GM23338 (cell line): ENCODE measurements around the gene DISP3.

Experiments used
- CREB1 ChIP-seq: fragments of 250-450 bp; sonication (Bioruptor Pico); IDR thresholded peaks from 2 replicates; pipeline ENCODE4 v1.5.0; 2020; ENCODE audit warnings: low read depth, mild to moderate bottlenecking, moderate library complexity
- EZH2 ChIP-seq: fragments of 200-600 bp; sonication (generic); IDR thresholded peaks from one replicate; pipeline ENCODE4 v1.8.0; 2017; ENCODE audit warnings: antibody characterized with exemption, mild to moderate bottlenecking, low read depth; ENCODE audit not compliant: unreplicated experiment
- EZH2phosphoT487 ChIP-seq: fragments of 200-600 bp; sonication (generic); IDR thresholded peaks from one replicate; pipeline ENCODE4 v1.8.1; 2018; ENCODE audit warnings: antibody characterized with exemption; ENCODE audit not compliant: unreplicated experiment
- JUNB ChIP-seq: IDR thresholded peaks from one replicate; pipeline ENCODE4 v1.6.1; 2016; ENCODE audit warnings: antibody characterized with exemption; ENCODE audit not compliant: unreplicated experiment
- NANOG ChIP-seq: IDR thresholded peaks from 2 replicates; pipeline ENCODE4 v1.6.1; 2016; ENCODE audit warnings: antibody characterized with exemption, borderline replicate concordance
- POLR2AphosphoS5 ChIP-seq: IDR thresholded peaks from 2 replicates; pipeline ENCODE4 v1.6.1; 2016; ENCODE audit warnings: antibody characterized with exemption, low read depth
- STAT1 ChIP-seq: IDR thresholded peaks from one replicate; pipeline ENCODE4 v1.6.1; 2016; ENCODE audit warnings: antibody characterized with exemption; ENCODE audit not compliant: unreplicated experiment
- ZNF114 ChIP-seq: fragments of 250-450 bp; sonication (Bioruptor Pico); IDR thresholded peaks from 2 replicates; pipeline ENCODE4 v1.5.0; 2020; ENCODE audit warnings: mild to moderate bottlenecking, moderate library complexity
- ZNF331 ChIP-seq: fragments of 250-450 bp; sonication (Bioruptor Pico); IDR thresholded peaks from 2 replicates; pipeline ENCODE4 v1.5.0; 2020; ENCODE audit warnings: low read depth, mild to moderate bottlenecking, moderate library complexity
- TF ChIP-seq, protein P1 (sequence below), 2 experiments: fragments of 200-600 bp in 1 of 2; sonication (generic) in 1 of 2; conservative IDR thresholded peaks; 2 replicates each; pipeline versions ENCODE4 v1.5.1 to v1.6.1; 2016 to 2017; ENCODE audit warnings: antibody characterized with exemption in 2 of 2, low read depth in 2 of 2, mild to moderate bottlenecking in 2 of 2, moderate library complexity in 1 of 2
- TF ChIP-seq, protein P2 (sequence below): IDR thresholded peaks from one replicate; pipeline ENCODE4 v1.6.1; 2018; ENCODE audit warnings: antibody characterized with exemption; ENCODE audit not compliant: unreplicated experiment
- TF ChIP-seq, protein P3 (sequence below): IDR thresholded peaks from 2 replicates; pipeline ENCODE4 v1.6.1; 2016; ENCODE audit warnings: antibody characterized with exemption
- TF ChIP-seq, protein P4 (sequence below): fragments of 250-450 bp; sonication (Bioruptor Pico); IDR thresholded peaks from 2 replicates; pipeline ENCODE4 v1.5.0; 2020; ENCODE audit warnings: mild to moderate bottlenecking, moderate library complexity

DNA sequence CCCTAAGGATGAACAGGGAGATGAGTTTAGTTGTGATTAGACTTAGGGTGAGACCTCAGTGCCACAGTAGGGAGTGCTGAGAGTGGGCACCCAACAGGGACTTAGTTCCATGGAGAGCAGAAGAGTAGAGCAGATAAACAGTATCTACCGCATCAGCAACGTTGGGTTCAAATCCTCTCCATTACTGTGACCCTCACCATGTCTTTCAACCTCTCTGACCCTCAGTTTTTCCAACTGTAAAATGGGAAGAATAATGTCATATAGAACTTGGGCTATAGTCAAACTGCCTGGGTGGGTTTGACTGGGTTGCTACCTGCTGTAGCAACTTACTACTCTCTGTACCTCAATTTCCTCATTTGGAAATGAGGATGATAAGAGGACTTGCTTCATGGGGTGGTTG lies 6.7 kb upstream of the DISP3 start:
- TF ChIP-seq, protein P1, sequence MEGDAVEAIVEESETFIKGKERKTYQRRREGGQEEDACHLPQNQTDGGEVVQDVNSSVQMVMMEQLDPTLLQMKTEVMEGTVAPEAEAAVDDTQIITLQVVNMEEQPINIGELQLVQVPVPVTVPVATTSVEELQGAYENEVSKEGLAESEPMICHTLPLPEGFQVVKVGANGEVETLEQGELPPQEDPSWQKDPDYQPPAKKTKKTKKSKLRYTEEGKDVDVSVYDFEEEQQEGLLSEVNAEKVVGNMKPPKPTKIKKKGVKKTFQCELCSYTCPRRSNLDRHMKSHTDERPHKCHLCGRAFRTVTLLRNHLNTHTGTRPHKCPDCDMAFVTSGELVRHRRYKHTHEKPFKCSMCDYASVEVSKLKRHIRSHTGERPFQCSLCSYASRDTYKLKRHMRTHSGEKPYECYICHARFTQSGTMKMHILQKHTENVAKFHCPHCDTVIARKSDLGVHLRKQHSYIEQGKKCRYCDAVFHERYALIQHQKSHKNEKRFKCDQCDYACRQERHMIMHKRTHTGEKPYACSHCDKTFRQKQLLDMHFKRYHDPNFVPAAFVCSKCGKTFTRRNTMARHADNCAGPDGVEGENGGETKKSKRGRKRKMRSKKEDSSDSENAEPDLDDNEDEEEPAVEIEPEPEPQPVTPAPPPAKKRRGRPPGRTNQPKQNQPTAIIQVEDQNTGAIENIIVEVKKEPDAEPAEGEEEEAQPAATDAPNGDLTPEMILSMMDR (conservative IDR thresholded peaks at IDR 0.05; ENCODE audit: low read depth in 2 of 2), result no peak
- TF ChIP-seq POLR2AphosphoS5 (no peak), EZH2phosphoT487 (no peak), EZH2 (no peak), ZNF331 (CRISPR knock-in tag) (no peak), CREB1 (CRISPR knock-in tag) (no peak), NANOG (no peak), ZNF114 (CRISPR knock-in tag) (no peak), STAT1 (no peak), JUNB (no peak)
- TF ChIP-seq, protein P2, sequence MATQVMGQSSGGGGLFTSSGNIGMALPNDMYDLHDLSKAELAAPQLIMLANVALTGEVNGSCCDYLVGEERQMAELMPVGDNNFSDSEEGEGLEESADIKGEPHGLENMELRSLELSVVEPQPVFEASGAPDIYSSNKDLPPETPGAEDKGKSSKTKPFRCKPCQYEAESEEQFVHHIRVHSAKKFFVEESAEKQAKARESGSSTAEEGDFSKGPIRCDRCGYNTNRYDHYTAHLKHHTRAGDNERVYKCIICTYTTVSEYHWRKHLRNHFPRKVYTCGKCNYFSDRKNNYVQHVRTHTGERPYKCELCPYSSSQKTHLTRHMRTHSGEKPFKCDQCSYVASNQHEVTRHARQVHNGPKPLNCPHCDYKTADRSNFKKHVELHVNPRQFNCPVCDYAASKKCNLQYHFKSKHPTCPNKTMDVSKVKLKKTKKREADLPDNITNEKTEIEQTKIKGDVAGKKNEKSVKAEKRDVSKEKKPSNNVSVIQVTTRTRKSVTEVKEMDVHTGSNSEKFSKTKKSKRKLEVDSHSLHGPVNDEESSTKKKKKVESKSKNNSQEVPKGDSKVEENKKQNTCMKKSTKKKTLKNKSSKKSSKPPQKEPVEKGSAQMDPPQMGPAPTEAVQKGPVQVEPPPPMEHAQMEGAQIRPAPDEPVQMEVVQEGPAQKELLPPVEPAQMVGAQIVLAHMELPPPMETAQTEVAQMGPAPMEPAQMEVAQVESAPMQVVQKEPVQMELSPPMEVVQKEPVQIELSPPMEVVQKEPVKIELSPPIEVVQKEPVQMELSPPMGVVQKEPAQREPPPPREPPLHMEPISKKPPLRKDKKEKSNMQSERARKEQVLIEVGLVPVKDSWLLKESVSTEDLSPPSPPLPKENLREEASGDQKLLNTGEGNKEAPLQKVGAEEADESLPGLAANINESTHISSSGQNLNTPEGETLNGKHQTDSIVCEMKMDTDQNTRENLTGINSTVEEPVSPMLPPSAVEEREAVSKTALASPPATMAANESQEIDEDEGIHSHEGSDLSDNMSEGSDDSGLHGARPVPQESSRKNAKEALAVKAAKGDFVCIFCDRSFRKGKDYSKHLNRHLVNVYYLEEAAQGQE, result no peak
- TF ChIP-seq, protein P3, sequence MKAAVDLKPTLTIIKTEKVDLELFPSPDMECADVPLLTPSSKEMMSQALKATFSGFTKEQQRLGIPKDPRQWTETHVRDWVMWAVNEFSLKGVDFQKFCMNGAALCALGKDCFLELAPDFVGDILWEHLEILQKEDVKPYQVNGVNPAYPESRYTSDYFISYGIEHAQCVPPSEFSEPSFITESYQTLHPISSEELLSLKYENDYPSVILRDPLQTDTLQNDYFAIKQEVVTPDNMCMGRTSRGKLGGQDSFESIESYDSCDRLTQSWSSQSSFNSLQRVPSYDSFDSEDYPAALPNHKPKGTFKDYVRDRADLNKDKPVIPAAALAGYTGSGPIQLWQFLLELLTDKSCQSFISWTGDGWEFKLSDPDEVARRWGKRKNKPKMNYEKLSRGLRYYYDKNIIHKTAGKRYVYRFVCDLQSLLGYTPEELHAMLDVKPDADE, result no peak
- TF ChIP-seq, protein P4, sequence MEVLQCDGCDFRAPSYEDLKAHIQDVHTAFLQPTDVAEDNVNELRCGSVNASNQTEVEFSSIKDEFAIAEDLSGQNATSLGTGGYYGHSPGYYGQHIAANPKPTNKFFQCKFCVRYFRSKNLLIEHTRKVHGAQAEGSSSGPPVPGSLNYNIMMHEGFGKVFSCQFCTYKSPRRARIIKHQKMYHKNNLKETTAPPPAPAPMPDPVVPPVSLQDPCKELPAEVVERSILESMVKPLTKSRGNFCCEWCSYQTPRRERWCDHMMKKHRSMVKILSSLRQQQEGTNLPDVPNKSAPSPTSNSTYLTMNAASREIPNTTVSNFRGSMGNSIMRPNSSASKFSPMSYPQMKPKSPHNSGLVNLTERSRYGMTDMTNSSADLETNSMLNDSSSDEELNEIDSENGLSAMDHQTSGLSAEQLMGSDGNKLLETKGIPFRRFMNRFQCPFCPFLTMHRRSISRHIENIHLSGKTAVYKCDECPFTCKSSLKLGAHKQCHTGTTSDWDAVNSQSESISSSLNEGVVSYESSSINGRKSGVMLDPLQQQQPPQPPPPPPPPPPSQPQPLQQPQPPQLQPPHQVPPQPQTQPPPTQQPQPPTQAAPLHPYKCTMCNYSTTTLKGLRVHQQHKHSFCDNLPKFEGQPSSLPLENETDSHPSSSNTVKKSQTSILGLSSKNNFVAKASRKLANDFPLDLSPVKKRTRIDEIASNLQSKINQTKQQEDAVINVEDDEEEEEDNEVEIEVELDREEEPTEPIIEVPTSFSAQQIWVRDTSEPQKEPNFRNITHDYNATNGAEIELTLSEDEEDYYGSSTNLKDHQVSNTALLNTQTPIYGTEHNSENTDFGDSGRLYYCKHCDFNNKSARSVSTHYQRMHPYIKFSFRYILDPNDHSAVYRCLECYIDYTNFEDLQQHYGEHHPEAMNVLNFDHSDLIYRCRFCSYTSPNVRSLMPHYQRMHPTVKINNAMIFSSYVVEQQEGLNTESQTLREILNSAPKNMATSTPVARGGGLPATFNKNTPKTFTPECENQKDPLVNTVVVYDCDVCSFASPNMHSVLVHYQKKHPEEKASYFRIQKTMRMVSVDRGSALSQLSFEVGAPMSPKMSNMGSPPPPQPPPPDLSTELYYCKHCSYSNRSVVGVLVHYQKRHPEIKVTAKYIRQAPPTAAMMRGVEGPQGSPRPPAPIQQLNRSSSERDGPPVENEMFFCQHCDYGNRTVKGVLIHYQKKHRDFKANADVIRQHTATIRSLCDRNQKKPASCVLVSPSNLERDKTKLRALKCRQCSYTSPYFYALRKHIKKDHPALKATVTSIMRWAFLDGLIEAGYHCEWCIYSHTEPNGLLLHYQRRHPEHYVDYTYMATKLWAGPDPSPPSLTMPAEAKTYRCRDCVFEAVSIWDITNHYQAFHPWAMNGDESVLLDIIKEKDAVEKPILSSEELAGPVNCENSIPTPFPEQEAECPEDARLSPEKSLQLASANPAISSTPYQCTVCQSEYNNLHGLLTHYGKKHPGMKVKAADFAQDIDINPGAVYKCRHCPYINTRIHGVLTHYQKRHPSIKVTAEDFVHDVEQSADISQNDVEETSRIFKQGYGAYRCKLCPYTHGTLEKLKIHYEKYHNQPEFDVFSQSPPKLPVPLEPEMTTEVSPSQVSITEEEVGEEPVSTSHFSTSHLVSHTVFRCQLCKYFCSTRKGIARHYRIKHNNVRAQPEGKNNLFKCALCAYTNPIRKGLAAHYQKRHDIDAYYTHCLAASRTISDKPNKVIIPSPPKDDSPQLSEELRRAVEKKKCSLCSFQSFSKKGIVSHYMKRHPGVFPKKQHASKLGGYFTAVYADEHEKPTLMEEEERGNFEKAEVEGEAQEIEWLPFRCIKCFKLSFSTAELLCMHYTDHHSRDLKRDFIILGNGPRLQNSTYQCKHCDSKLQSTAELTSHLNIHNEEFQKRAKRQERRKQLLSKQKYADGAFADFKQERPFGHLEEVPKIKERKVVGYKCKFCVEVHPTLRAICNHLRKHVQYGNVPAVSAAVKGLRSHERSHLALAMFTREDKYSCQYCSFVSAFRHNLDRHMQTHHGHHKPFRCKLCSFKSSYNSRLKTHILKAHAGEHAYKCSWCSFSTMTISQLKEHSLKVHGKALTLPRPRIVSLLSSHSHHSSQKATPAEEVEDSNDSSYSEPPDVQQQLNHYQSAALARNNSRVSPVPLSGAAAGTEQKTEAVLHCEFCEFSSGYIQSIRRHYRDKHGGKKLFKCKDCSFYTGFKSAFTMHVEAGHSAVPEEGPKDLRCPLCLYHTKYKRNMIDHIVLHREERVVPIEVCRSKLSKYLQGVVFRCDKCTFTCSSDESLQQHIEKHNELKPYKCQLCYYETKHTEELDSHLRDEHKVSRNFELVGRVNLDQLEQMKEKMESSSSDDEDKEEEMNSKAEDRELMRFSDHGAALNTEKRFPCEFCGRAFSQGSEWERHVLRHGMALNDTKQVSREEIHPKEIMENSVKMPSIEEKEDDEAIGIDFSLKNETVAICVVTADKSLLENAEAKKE (CRISPR knock-in tag), result no peak
